Upper lobe of left lung (tissue), 4 donors: ENCODE data around the gene PTH2.

Experiments used
- CTCF ChIP-seq, 6 experiments: fragments of 450-650 bp in 4 of 6; fragments of 200-600 bp in 2 of 6; sonication (generic) in 2 of 6; IDR thresholded peaks; one replicate each; pipeline ENCODE4 v1.5.1; 2016 to 2019; ENCODE audit warnings: antibody characterized with exemption in 6 of 6
- POLR2AphosphoS5 ChIP-seq, 2 donors: sonication (generic); formaldehyde crosslinking; IDR thresholded peaks; one replicate each; pipeline ENCODE4 v1.5.1; 2017; ENCODE audit warnings: antibody characterized with exemption in 2 of 2

- no peak for TF ChIP-seq POLR2AphosphoS5 (IDR thresholded peaks at IDR 0.05)
- TF ChIP-seq CTCF (IDR thresholded peaks at IDR 0.05): no peak
Measured at GRCh38 chr19:49423985-49424303, 703 bp upstream of the PTH2 start.
